Prostate gland (tissue), 2 donors: ENCODE data around the gene LAG3.

Source experiments
- CTCF ChIP-seq, 4 experiments: fragments of 200-600 bp in 2 of 4; fragments of 450-650 bp in 2 of 4; sonication (generic) in 2 of 4; IDR thresholded peaks; 1 replicate in 3 of 4; 2 replicates in 1 of 4; pipeline ENCODE4 v1.5.1; 2016 to 2019; ENCODE audit warnings: antibody characterized with exemption in 4 of 4, mild to moderate bottlenecking in 2 of 4, moderate library complexity in 2 of 4
- POLR2A ChIP-seq: fragments of 450-650 bp; IDR thresholded peaks from one replicate; pipeline ENCODE4 v1.6.1; 2016; ENCODE audit warnings: antibody characterized with exemption, mild to moderate bottlenecking
- POLR2AphosphoS5 ChIP-seq: sonication (generic); formaldehyde crosslinking; IDR thresholded peaks from one replicate; pipeline ENCODE4 v1.6.1; 2017; ENCODE audit warnings: antibody characterized with exemption

- TF ChIP-seq POLR2AphosphoS5 (no peak), CTCF (IDR thresholded peaks at IDR 0.05) (no peak), POLR2A (no peak)
Measured at GRCh38 chr12:6725350-6725749, 47.0 kb upstream of the LAG3 start.
